H1 (cell line): ENCODE measurements around the gene ZNF611. TPM values are rescaled to one million over a fixed set of nuclear protein-coding genes. Genes with fewer than 3 reads are reported as not detected.
"Not testable (repeated sequence)": the region's sequence is repeated elsewhere in the genome, so short reads cannot be mapped to it uniquely, and the experiment has no call there.

Experiments
- CTCF ChIA-PET: fragments of 300-600 bp; sonication (Branson Sonifier 250); formaldehyde crosslinking; loops from one replicate; lab custom pipeline; 2021; ENCODE audit not compliant: partially characterized antibody; lab: Charles Lee
- POLR2A ChIA-PET: fragments of 300-600 bp; sonication (Branson Sonifier 250); formaldehyde crosslinking; loops from one replicate; lab custom pipeline; 2021; ENCODE audit warnings: inconsistent platforms; ENCODE audit not compliant: partially characterized antibody; lab: Charles Lee
- DNase-seq, 2 experiments: peaks; one replicate each; pipeline versions ENCODE4 v3.0.0 to v3.0.0-alpha.2; 2010 to 2022; ENCODE audit warnings: low spot score in 2 of 2, low read depth in 1 of 2, mixed read lengths in 1 of 2
- FAIRE-seq: peaks from 2 replicates; lab custom pipeline; 2011; peaks lifted over from hg19 to GRCh38; lab: Jason Lieb, UNC
- H2AFZ ChIP-seq: 2 replicates; pipeline ENCODE4 v1.8.1; 2012; ENCODE audit warnings: low read length, inconsistent platforms
- H2AK5ac ChIP-seq: 2 replicates; pipeline ENCODE4 v1.6.1; 2013; ENCODE audit warnings: low read depth, low read length
- H2BK120ac ChIP-seq: replicated peaks from 2 replicates; pipeline ENCODE3; 2013; ENCODE audit warnings: low read depth, low read length, inconsistent platforms
- H2BK12ac ChIP-seq: 2 replicates; pipeline ENCODE4 v1.6.1; 2013; ENCODE audit warnings: low read depth, low read length
- H2BK15ac ChIP-seq: 2 replicates; pipeline ENCODE4 v1.6.1; 2013; ENCODE audit warnings: low read length
- H2BK20ac ChIP-seq: 2 replicates; pipeline ENCODE4 v1.6.1; 2013; ENCODE audit warnings: low read length
- H2BK5ac ChIP-seq: 2 replicates; pipeline ENCODE4 v1.6.1; 2013; ENCODE audit warnings: low read depth, low read length
- H3K14ac ChIP-seq: 2 replicates; pipeline ENCODE4 v1.6.1; 2013; ENCODE audit warnings: inconsistent platforms; ENCODE audit not compliant: insufficient read length
- H3K18ac ChIP-seq: 2 replicates; pipeline ENCODE4 v1.6.1; 2013; ENCODE audit warnings: low read length; ENCODE audit errors: extremely low read depth
- H3K23ac ChIP-seq: 2 replicates; pipeline ENCODE4 v1.6.1; 2013; ENCODE audit warnings: inconsistent platforms; ENCODE audit not compliant: insufficient read length
- H3K23me2 ChIP-seq: 2 replicates; pipeline ENCODE4 v1.6.1; 2013; ENCODE audit warnings: low read depth, low read length
- H3K27ac ChIP-seq: 2 replicates; pipeline ENCODE4 v1.6.1; 2011; ENCODE audit warnings: low read depth, low read length, inconsistent platforms
- H3K27me3 ChIP-seq, 4 experiments: replicated peaks in 1 of 4; 1 replicate in 1 of 4; 2 replicates in 3 of 4; pipeline versions ENCODE4 v1.6.1 to v1.8.1; 2011 to 2013; ENCODE audit warnings: low read length in 3 of 4, mild to moderate bottlenecking in 3 of 4, inconsistent platforms in 2 of 4, mixed read lengths in 2 of 4, moderate library complexity in 1 of 4; ENCODE audit not compliant: control insufficient read depth in 3 of 4, insufficient read depth in 3 of 4; ENCODE audit errors: extremely low read depth in 1 of 4
- H3K36me3 ChIP-seq, 4 experiments: 2 replicates each; pipeline versions ENCODE4 v1.6.1 to v1.8.1; 2011 to 2013; ENCODE audit warnings: mild to moderate bottlenecking in 4 of 4, low read length in 3 of 4, moderate library complexity in 2 of 4, control low read depth in 1 of 4, inconsistent platforms in 1 of 4; ENCODE audit not compliant: insufficient read depth in 4 of 4, control insufficient read depth in 2 of 4
- H3K4ac ChIP-seq: replicated peaks from 2 replicates; pipeline ENCODE3; 2013; ENCODE audit warnings: low read length, low read depth, mixed read lengths, inconsistent platforms; ENCODE audit not compliant: insufficient read length
- H3K4me1 ChIP-seq, 4 experiments: replicated peaks in 1 of 4; 1 replicate in 1 of 4; 2 replicates in 3 of 4; pipeline versions ENCODE4 v1.6.1 to v1.8.1; 2011 to 2013; ENCODE audit warnings: low read length in 3 of 4, inconsistent platforms in 2 of 4, mixed read lengths in 1 of 4; ENCODE audit not compliant: insufficient read depth in 4 of 4, control insufficient read depth in 3 of 4
- H3K4me2 ChIP-seq, 2 experiments: 2 replicates each; pipeline versions ENCODE4 v1.6.1 to v1.8.1; 2011 to 2013; ENCODE audit warnings: low read depth in 2 of 2, low read length in 2 of 2, control low read depth in 1 of 2, inconsistent platforms in 1 of 2, mild to moderate bottlenecking in 1 of 2; ENCODE audit not compliant: insufficient read depth in 1 of 2
- H3K4me3 ChIP-seq, 4 experiments: fragments of 200-600, 300-600 bp in 1 of 4; sonication (generic), shearing (Covaris generic), sonication (Bioruptor Twin) in 1 of 4; 2 replicates each; pipeline versions ENCODE4 v1.5.1 to v1.8.1; 2011 to 2016; ENCODE audit warnings: low read length in 4 of 4, low read depth in 3 of 4, control low read depth in 2 of 4, inconsistent platforms in 2 of 4, mild to moderate bottlenecking in 2 of 4, mixed read lengths in 1 of 4, moderate library complexity in 1 of 4; ENCODE audit not compliant: insufficient read depth in 2 of 4; ENCODE audit errors: extremely low read depth in 1 of 4
- H3K56ac ChIP-seq: replicated peaks from 2 replicates; pipeline ENCODE3; 2013; ENCODE audit warnings: low read depth, mild to moderate bottlenecking, mixed read lengths, low read length, inconsistent platforms; ENCODE audit not compliant: insufficient read length
- H3K79me1 ChIP-seq: 2 replicates; pipeline ENCODE4 v1.6.1; 2013; ENCODE audit warnings: low read depth, low read length, control low read depth
- H3K79me2 ChIP-seq, 2 experiments: 2 replicates each; pipeline versions ENCODE4 v1.6.1 to v1.8.1; 2012 to 2013; ENCODE audit warnings: low read length in 2 of 2, mild to moderate bottlenecking in 2 of 2, inconsistent platforms in 1 of 2; ENCODE audit not compliant: insufficient read depth in 2 of 2, control insufficient read depth in 1 of 2
- H3K9ac ChIP-seq, 4 experiments: replicated peaks in 1 of 4; 1 replicate in 1 of 4; 2 replicates in 3 of 4; pipeline versions ENCODE4 v1.6.1 to v1.8.1; 2011 to 2013; ENCODE audit warnings: low read depth in 3 of 4, low read length in 3 of 4, control low read depth in 2 of 4, mild to moderate bottlenecking in 2 of 4, moderate library complexity in 2 of 4, inconsistent platforms in 1 of 4; ENCODE audit errors: extremely low read depth in 1 of 4
- H3K9me3 ChIP-seq, 2 experiments: 2 replicates each; pipeline versions ENCODE4 v1.6.1 to v1.8.1; 2012 to 2013; ENCODE audit warnings: mild to moderate bottlenecking in 2 of 2, moderate library complexity in 2 of 2, control low read depth in 1 of 2, inconsistent platforms in 1 of 2, low read depth in 1 of 2, low read length in 1 of 2, mixed read lengths in 1 of 2; ENCODE audit not compliant: insufficient read depth in 2 of 2
- H4K20me1 ChIP-seq, 2 experiments: replicated peaks in 1 of 2; 2 replicates each; pipeline versions ENCODE3 to v1.8.1; 2011 to 2013; ENCODE audit warnings: inconsistent platforms in 2 of 2, low read length in 2 of 2, mild to moderate bottlenecking in 1 of 2; ENCODE audit not compliant: insufficient read depth in 2 of 2, control insufficient read depth in 1 of 2
- H4K5ac ChIP-seq: 2 replicates; pipeline ENCODE4 v1.6.1; 2013; ENCODE audit warnings: low read length, low read depth, mixed read lengths, inconsistent platforms; ENCODE audit not compliant: insufficient read length
- H4K8ac ChIP-seq: 2 replicates; pipeline ENCODE4 v1.8.0; 2013; ENCODE audit warnings: mild to moderate bottlenecking, moderate library complexity, low read length, inconsistent platforms; ENCODE audit not compliant: insufficient read depth; ENCODE audit errors: extremely low read depth
- H4K91ac ChIP-seq: replicated peaks from 2 replicates; pipeline ENCODE3; 2013; ENCODE audit warnings: low read length, mixed read lengths, inconsistent platforms; ENCODE audit not compliant: insufficient read length
- WGBS, 2 experiments: shearing (Covaris generic) in 1 of 2; methylation state at CpG; one replicate each; pipeline versions ENCODE4 v1.1.6 to v1.1.7; 2013 to 2015; ENCODE audit warnings: low lambda C conversion rate in 2 of 2, mixed read lengths in 2 of 2, inconsistent platforms in 1 of 2, low coverage in 1 of 2, missing lambda C conversion rate in 1 of 2; ENCODE audit not compliant: insufficient replicate concordance in 2 of 2, insufficient coverage in 1 of 2, insufficient read length in 1 of 2; ENCODE audit errors: extremely low coverage in 1 of 2, missing lambda C conversion rate in 1 of 2; 5-methylcytosine and 5-hydroxymethylcytosine counted together
- polyA plus RNA-seq, 7 experiments: library from polyadenylated mRNA; depleted of rRNA in 3 of 7; stranded (reverse) in 5 of 7; unstranded in 2 of 7; fragments of >200 nt in 5 of 7; fragments of 200-250 nt in 2 of 7; gene quantifications; 1 replicate in 5 of 7; 2 replicates in 1 of 7; 4 replicates in 1 of 7; pipeline versions ENCODE4 v1.2.1 to v1.2.3, GENCODE V29; 2011 to 2013; ENCODE audit warnings: missing spikeins in 2 of 7, mixed read lengths in 2 of 7
- total RNA-seq: library from RNA; stranded (reverse); fragmentation: NEBNext Ultra II Directional; extraction: Animal tissue kit (Norgen Biotek cat#: 25700); gene quantifications from 2 replicates; pipeline ENCODE4 v1.2.1, GENCODE V29; 2021

Gene ZNF611
- total and polyA plus RNA-seq, 2 of the 8 experiments (the other 6 are each of a cell fraction or from before 2014, with no cell fraction given) = 1.9 to 19.0 TPM

DNA sequence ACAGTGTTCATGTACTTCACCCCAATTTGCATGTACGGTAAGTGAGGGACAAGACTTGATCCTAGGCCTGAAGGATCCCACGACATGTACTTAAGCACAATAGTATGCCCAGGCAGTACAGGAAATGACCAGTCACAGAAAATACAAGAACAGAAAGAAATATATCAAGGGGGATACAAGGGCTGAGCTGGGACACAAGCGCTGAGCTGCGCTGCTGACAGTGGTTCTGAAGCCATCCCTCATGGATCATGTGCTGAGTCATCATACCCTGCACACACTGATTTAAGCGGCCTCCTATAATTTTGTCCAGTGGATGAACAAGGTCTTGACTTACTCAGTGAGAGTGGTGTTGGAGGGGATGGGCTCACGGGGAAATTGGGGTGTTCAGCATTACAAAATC is 59.6 kb downstream of the ZNF611 start:
- H2AFZ ChIP-seq, H3K4me2 ChIP-seq, H4K5ac ChIP-seq, H3K4ac ChIP-seq, H2BK12ac ChIP-seq, H3K4me3 ChIP-seq, H3K79me2 ChIP-seq, H3K56ac ChIP-seq, H3K36me3 ChIP-seq, H3K27me3 ChIP-seq, H3K14ac ChIP-seq, H2AK5ac ChIP-seq, H2BK5ac ChIP-seq, H4K8ac ChIP-seq, H3K27ac ChIP-seq, H2BK120ac ChIP-seq, POLR2A ChIA-PET, H4K91ac ChIP-seq, FAIRE-seq, H3K23me2 ChIP-seq, H3K9ac ChIP-seq, H3K23ac ChIP-seq, H2BK20ac ChIP-seq, DNase-seq, H3K9me3 ChIP-seq, H3K18ac ChIP-seq, H4K20me1 ChIP-seq, H3K4me1 ChIP-seq, H3K79me1 ChIP-seq, H2BK15ac ChIP-seq: not testable (repeated sequence)
- CTCF ChIA-PET = interaction anchor here (0.6 kb wide), 1 partner anchor 140 kb away, joined by 3 read pairs; no protein-coding TSS in a partner anchor
- 96% methylated on average over 6 of the region's 6 CpGs; no CpG with 5 or more reads in 1 of the 2 experiments for WGBS, 2 experiments
